ENCODE data around the gene SLC11A2.

- TF ChIP-seq EZH2 (IDR thresholded peaks at IDR 0.05) (no peak), CTCF (IDR thresholded peaks at IDR 0.05 in 2 of 3, conservative IDR thresholded peaks at IDR 0.05 in 1 of 3; ENCODE audit: borderline replicate concordance in 1 of 3, insufficient read depth in 1 of 3, low read depth in 2 of 3, low read length in 2 of 3) (no peak), POLR2AphosphoS5 (IDR thresholded peaks at IDR 0.05; ENCODE audit: low read depth, low read length) (no peak), JUND (IDR thresholded peaks at IDR 0.05) (no peak), EZH2phosphoT487 (IDR thresholded peaks at IDR 0.05; ENCODE audit: borderline replicate concordance) (no peak)
- TF ChIP-seq, protein P1, sequence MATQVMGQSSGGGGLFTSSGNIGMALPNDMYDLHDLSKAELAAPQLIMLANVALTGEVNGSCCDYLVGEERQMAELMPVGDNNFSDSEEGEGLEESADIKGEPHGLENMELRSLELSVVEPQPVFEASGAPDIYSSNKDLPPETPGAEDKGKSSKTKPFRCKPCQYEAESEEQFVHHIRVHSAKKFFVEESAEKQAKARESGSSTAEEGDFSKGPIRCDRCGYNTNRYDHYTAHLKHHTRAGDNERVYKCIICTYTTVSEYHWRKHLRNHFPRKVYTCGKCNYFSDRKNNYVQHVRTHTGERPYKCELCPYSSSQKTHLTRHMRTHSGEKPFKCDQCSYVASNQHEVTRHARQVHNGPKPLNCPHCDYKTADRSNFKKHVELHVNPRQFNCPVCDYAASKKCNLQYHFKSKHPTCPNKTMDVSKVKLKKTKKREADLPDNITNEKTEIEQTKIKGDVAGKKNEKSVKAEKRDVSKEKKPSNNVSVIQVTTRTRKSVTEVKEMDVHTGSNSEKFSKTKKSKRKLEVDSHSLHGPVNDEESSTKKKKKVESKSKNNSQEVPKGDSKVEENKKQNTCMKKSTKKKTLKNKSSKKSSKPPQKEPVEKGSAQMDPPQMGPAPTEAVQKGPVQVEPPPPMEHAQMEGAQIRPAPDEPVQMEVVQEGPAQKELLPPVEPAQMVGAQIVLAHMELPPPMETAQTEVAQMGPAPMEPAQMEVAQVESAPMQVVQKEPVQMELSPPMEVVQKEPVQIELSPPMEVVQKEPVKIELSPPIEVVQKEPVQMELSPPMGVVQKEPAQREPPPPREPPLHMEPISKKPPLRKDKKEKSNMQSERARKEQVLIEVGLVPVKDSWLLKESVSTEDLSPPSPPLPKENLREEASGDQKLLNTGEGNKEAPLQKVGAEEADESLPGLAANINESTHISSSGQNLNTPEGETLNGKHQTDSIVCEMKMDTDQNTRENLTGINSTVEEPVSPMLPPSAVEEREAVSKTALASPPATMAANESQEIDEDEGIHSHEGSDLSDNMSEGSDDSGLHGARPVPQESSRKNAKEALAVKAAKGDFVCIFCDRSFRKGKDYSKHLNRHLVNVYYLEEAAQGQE (IDR thresholded peaks at IDR 0.05; ENCODE audit: low read depth) = no peak
Observed at GRCh38 chr12:50929831-50930230, 96.4 kb downstream of the SLC11A2 start.
